PC-9 (cell line): ENCODE data around the gene KTN1. TPM values are rescaled to one million over a fixed set of nuclear protein-coding genes. Genes with fewer than 3 reads are reported as not detected.

ENCODE experiments used
- BruUV-seq: library from RNA; stranded (reverse); fragments of 400-500 nt; replicated peaks from 2 replicates; lab custom pipeline; 2021; lab: Mats Ljungman, UMichigan
- CTCF ChIA-PET: fragments of 300-600 bp; sonication (Branson Sonifier 250); formaldehyde crosslinking; loops from one replicate; lab custom pipeline; 2022; ENCODE audit warnings: antibody characterized with exemption; lab: Charles Lee
- POLR2A ChIA-PET: fragments of 300-600 bp; sonication (Branson Sonifier 250); formaldehyde crosslinking; loops from one replicate; lab custom pipeline; 2022; ENCODE audit warnings: antibody characterized with exemption; ENCODE audit not compliant: unreplicated experiment; lab: Charles Lee
- DNase-seq, 2 experiments: peaks; one replicate each; pipeline versions ENCODE4 v3.0.0 to v3.0.0-alpha.2; 2015 to 2022; ENCODE audit warnings: mixed read lengths in 1 of 2
- H2AFZ ChIP-seq: fragments of 200-600 bp; sonication (generic); 2 replicates; pipeline ENCODE4 v1.8.1; 2017; ENCODE audit warnings: antibody characterized with exemption
- H3F3A ChIP-seq: fragments of 200-600 bp; sonication (generic); 2 replicates; pipeline ENCODE4 v1.8.1; 2017; ENCODE audit warnings: antibody characterized with exemption, mild to moderate bottlenecking, low read depth; ENCODE audit not compliant: insufficient read depth
- H3K27ac ChIP-seq: fragments of 200-600 bp; sonication (generic); 2 replicates; pipeline ENCODE4 v1.6.1; 2016; ENCODE audit warnings: mixed run types
- H3K27me3 ChIP-seq: fragments of 200-600 bp; sonication (generic); 2 replicates; pipeline ENCODE4 v1.6.1; 2016; ENCODE audit warnings: low read depth, mixed run types; ENCODE audit not compliant: insufficient read depth
- H3K36me3 ChIP-seq: fragments of 200-600 bp; sonication (generic); 2 replicates; pipeline ENCODE4 v1.6.1; 2016; ENCODE audit warnings: low read depth, mixed run types
- H3K4me1 ChIP-seq: fragments of 200-600 bp; sonication (generic); replicated peaks from 2 replicates; pipeline ENCODE4 v1.6.1; 2016; ENCODE audit warnings: mixed run types; ENCODE audit not compliant: insufficient read depth
- H3K4me2 ChIP-seq: fragments of 200-600 bp; sonication (generic); 2 replicates; pipeline ENCODE4 v1.6.1; 2017; ENCODE audit warnings: mixed run types
- H3K4me3 ChIP-seq: fragments of 200-600 bp; sonication (generic); 2 replicates; pipeline ENCODE4 v1.6.1; 2016; ENCODE audit warnings: mixed run types
- H3K79me2 ChIP-seq: fragments of 200-600 bp; sonication (generic); 2 replicates; pipeline ENCODE4 v1.6.1; 2017; ENCODE audit warnings: low read depth, mixed run types
- H3K9me2 ChIP-seq: fragments of 200-600 bp; sonication (generic); 2 replicates; pipeline ENCODE4 v1.8.1; 2017; ENCODE audit warnings: mild to moderate bottlenecking; ENCODE audit not compliant: insufficient read depth
- H3K9me3 ChIP-seq: fragments of 200-600 bp; sonication (generic); 2 replicates; pipeline ENCODE4 v1.8.1; 2016; ENCODE audit warnings: low read depth; ENCODE audit not compliant: insufficient read depth
- H4K20me1 ChIP-seq: fragments of 200-600 bp; sonication (generic); 2 replicates; pipeline ENCODE4 v1.8.1; 2017; ENCODE audit not compliant: insufficient read depth
- EZH2 ChIP-seq: fragments of 200-600 bp; sonication (generic); IDR thresholded peaks from 2 replicates; pipeline ENCODE4 v1.8.0; 2017; ENCODE audit warnings: antibody characterized with exemption, low read depth
- intact Hi-C: fragments of 100-400 bp; cut with micrococcal nuclease; formaldehyde crosslinking; loops from one replicate; pipeline ENCODE4 v1.10.0; 2022; ENCODE audit not compliant: unreplicated experiment
- total RNA-seq: library from RNA; stranded (reverse); gene quantifications from 2 replicates; pipeline ENCODE4 v1.2.3, GENCODE V29; 2021
- TF ChIP-seq, protein P1 (sequence below): fragments of 200-600 bp; sonication (generic); conservative IDR thresholded peaks from 2 replicates; pipeline ENCODE4 v1.6.1; 2017; ENCODE audit warnings: mixed run types, antibody characterized with exemption, mild to moderate bottlenecking, moderate library complexity

Gene KTN1
- total RNA-seq, 1 experiment from 2014 or later: 250 TPM

DNA sequence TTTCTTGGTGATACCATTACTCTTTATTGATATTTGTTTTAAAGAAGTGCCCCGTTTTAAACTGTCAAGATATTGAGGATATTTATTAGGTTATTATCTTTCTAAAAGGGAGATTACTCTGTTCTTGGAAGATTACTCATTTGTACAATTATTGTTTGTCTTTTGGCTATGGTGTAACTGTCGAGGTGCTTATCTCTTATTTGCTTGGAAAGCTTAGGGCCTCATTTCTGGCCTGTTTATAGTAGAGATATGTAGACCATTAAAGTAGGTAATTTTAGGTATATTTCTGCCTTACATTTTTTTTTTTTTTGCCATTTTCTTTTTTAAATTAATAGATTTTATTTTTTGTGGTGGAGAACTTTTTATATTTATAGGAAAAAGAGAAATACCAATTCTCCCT lies 74.2 kb downstream of the KTN1 start:
- Histone ChIP-seq H4K20me1 (no peaks in the 10 kb centered on the region; the same call in 1 of the 2 replicates), H3K4me1 (no peaks in the 10 kb centered on the region), H3F3A (peaks cover 31% of the 10 kb centered on the region), H3K9me2 (no peaks in the 10 kb centered on the region), H3K27me3 (no peaks in the 10 kb centered on the region), H3K79me2 (no peaks in the 10 kb centered on the region), H3K36me3 (peaks cover 56% of the 10 kb centered on the region), H3K4me3 (no peak overlapping the region), H3K4me2 (no peak overlapping the region), H2AFZ (no peak overlapping the region), H3K27ac (no peak overlapping the region), H3K9me3 (no peaks in the 10 kb centered on the region)
- POLR2A ChIA-PET: no interaction called here
- no peak for TF ChIP-seq EZH2
- TF ChIP-seq, protein P1, sequence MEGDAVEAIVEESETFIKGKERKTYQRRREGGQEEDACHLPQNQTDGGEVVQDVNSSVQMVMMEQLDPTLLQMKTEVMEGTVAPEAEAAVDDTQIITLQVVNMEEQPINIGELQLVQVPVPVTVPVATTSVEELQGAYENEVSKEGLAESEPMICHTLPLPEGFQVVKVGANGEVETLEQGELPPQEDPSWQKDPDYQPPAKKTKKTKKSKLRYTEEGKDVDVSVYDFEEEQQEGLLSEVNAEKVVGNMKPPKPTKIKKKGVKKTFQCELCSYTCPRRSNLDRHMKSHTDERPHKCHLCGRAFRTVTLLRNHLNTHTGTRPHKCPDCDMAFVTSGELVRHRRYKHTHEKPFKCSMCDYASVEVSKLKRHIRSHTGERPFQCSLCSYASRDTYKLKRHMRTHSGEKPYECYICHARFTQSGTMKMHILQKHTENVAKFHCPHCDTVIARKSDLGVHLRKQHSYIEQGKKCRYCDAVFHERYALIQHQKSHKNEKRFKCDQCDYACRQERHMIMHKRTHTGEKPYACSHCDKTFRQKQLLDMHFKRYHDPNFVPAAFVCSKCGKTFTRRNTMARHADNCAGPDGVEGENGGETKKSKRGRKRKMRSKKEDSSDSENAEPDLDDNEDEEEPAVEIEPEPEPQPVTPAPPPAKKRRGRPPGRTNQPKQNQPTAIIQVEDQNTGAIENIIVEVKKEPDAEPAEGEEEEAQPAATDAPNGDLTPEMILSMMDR: no peak
- intact Hi-C loops: no loop called here
- BruUV-seq: no TSS peak
- no peak for DNase-seq
- CTCF ChIA-PET: no interaction called here

DNA sequence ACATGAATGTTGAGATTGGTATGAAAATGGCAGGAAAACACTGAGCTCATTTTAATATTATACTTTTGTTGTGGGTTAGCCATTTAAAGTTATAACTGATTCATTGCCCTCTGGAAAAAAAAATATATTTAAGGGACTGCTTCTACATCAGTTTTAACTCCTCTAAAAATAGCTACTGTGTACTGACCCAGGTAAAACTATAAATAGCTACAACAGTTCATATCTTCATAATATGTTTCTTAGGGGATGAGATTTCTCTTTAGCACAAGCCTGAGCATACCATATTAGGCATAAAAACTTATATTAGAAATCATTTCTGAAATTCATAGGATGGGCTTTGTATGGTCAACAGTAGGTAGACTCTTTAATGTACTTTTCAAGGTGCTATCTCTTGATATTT lies 81.0 kb downstream of the KTN1 start:
- no peak overlapping the region for H3K4me2 ChIP-seq
- H3K79me2 ChIP-seq: no peaks in the 10 kb centered on the region
- intact Hi-C loops: loop anchor here (10.0 kb wide), 1 partner anchor 216 kb away; the partner anchor contains the start of gene TBPL2
- no peaks in the 10 kb centered on the region for H3K9me2 ChIP-seq
- ChIA-PET CTCF (no interaction called here), POLR2A (no interaction called here)
- no peaks in the 10 kb centered on the region for H3K4me1 ChIP-seq
- H3K36me3 ChIP-seq: peaks cover 44% of the 10 kb centered on the region
- no peak overlapping the region for H3K27ac ChIP-seq
- BruUV-seq: no TSS peak
- H3K9me3 ChIP-seq: no peaks in the 10 kb centered on the region
- H3K4me3 ChIP-seq: no peak overlapping the region
- no peaks in the 10 kb centered on the region for H3K27me3 ChIP-seq
- H3F3A ChIP-seq: peaks cover 12% of the 10 kb centered on the region
- TF ChIP-seq, protein P1: no peak
- TF ChIP-seq EZH2: no peak
- DNase-seq: no peak
- H2AFZ ChIP-seq: no peak overlapping the region
- no peaks in the 10 kb centered on the region; the same call in 1 of the 2 replicates for H4K20me1 ChIP-seq

DNA sequence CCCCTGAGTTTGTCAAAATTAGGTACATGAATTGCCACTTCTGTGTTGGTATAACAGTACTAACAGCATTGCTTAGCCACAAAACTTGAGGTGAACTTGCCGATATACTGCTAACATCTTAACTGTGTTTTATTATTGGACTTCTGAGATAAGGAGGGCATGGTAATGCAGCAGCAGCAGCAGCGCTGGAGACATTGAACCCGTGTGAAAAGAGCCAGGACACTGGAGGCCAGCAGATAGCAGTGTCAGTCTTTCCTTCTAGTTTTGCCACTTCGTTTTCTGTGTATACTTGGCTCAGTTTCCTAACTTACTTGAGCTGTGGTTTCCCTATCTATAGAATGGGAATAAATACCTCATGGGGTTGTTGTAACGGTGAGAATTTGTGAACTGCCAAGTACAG lies 82.7 kb downstream of the KTN1 start:
- Histone ChIP-seq H3K79me2 (no peaks in the 10 kb centered on the region), H3K4me3 (no peak overlapping the region), H4K20me1 (no peaks in the 10 kb centered on the region), H3K27me3 (no peaks in the 10 kb centered on the region), H3K27ac (no peak overlapping the region), H3K36me3 (peaks cover 40% of the 10 kb centered on the region), H3K9me3 (no peaks in the 10 kb centered on the region), H3K4me1 (no peaks in the 10 kb centered on the region), H3K4me2 (no peak overlapping the region), H3K9me2 (no peaks in the 10 kb centered on the region), H3F3A (peaks cover 3% of the 10 kb centered on the region), H2AFZ (no peak overlapping the region)
- intact Hi-C loops: loop anchor here (10.0 kb wide), 1 partner anchor 218 kb away; the partner anchor contains the start of gene TBPL2
- ChIA-PET POLR2A (no interaction called here), CTCF (no interaction called here)
- BruUV-seq: no TSS peak
- DNase-seq: no peak
- TF ChIP-seq, protein P1: no peak
- TF ChIP-seq EZH2: no peak
